GM19035 (cell line): ENCODE results near the gene HSPA9.

ENCODE experiments used
- ATAC-seq: cut with Tn5 transposase; IDR thresholded peaks from one replicate; pipeline ENCODE4 v1.9.1; 2021; ENCODE audit not compliant: unreplicated experiment

HSPA9 gene

GRCh38 chr5:138564242-138564641, 11.0 kb downstream of the HSPA9 start:
- no peak for ATAC-seq

- no peak for ATAC-seq
These were observed 11.7 kb downstream of the HSPA9 start for GRCh38 chr5:138563340-138564118.

- ATAC-seq = no peak
These were observed 14.2 kb downstream of the HSPA9 start for GRCh38 chr5:138560971-138561370.

GRCh38 chr5:138559937-138560336, 15.3 kb downstream of the HSPA9 start:
- ATAC-seq = no peak

GRCh38 chr5:138557677-138558076, 17.5 kb downstream of the HSPA9 start:
- ATAC-seq = no peak

GRCh38 chr5:138554143-138554542, 21.1 kb downstream of the HSPA9 start:
- ATAC-seq = no peak

GRCh38 chr5:138553437-138554095, 21.6 kb downstream of the HSPA9 start:
- no peak for ATAC-seq

- ATAC-seq = no peak
These were observed 22.5 kb downstream of the HSPA9 start for GRCh38 chr5:138552657-138553056.

GRCh38 chr5:138549414-138549813, 25.8 kb downstream of the HSPA9 start:
- ATAC-seq = no peak

GRCh38 chr5:138545919-138546562, 29.2 kb downstream of the HSPA9 start:
- no peak for ATAC-seq

- ATAC-seq = no peak
These were observed 30.7 kb downstream of the HSPA9 start for GRCh38 chr5:138544181-138545134.

- ATAC-seq = peak; percentile 44
These were observed 31.5 kb downstream of the HSPA9 start for GRCh38 chr5:138543730-138544104.

GRCh38 chr5:138542956-138543729, 32.1 kb downstream of the HSPA9 start, which contains the start of gene ETF1:
Gene ETF1, minus strand, starts transcription at chr5:138543236. Its CDS starts 318 bp downstream, at chr5:138542918.
- ATAC-seq = peak; percentile 88

GRCh38 chr5:138542180-138542955, 32.8 kb downstream of the HSPA9 start:
- no peak for ATAC-seq

GRCh38 chr5:138541511-138542179, 33.6 kb downstream of the HSPA9 start:
- ATAC-seq = no peak

GRCh38 chr5:138539791-138540190, 35.4 kb downstream of the HSPA9 start:
- no peak for ATAC-seq

GRCh38 chr5:138538943-138539627, 36.1 kb downstream of the HSPA9 start:
- ATAC-seq = no peak

GRCh38 chr5:138536665-138537315, 38.4 kb downstream of the HSPA9 start:
- no peak for ATAC-seq
